Natural killer cell treated with Interleukin-12 subunit alpha and Interleukin-12 subunit beta and Interleukin-15 and Interleukin-18, amount 100 ng/mL, for 72 hours (primary cell): Measurements from ENCODE around the gene TMEM123. TPM values are rescaled to one million over a fixed set of nuclear protein-coding genes. Genes with fewer than 3 reads are reported as not detected.

Experiments used
- ATAC-seq, 2 donors: fragments of 150-1000 bp; cut with Tn5 transposase in 1 of 2; sonication (Bioruptor Pico), chemical (Tn5 transposase) in 1 of 2; 2 replicates each; pipeline ENCODE4 v1.10.0; 2021
- DNase-seq: peaks from one replicate; pipeline ENCODE4 v3.0.0; 2022; ENCODE audit warnings: low spot score
- H3K27ac Mint-ChIP-seq, 2 donors: 1 replicate in 1 of 2; 2 replicates in 1 of 2; pipeline ENCODE4 v1.8.0; 2022; ENCODE audit warnings: mixed read lengths in 2 of 2, mild to moderate bottlenecking in 1 of 2, moderate library complexity in 1 of 2
- H3K27me3 Mint-ChIP-seq, 2 donors: 1 replicate in 1 of 2; 2 replicates in 1 of 2; pipeline ENCODE4 v1.8.0; 2022; ENCODE audit warnings: mixed read lengths in 2 of 2
- H3K36me3 Mint-ChIP-seq: one replicate; pipeline ENCODE4 v1.8.0; 2022; ENCODE audit warnings: mixed read lengths
- H3K4me1 Mint-ChIP-seq, 2 donors: 1 replicate in 1 of 2; 2 replicates in 1 of 2; pipeline ENCODE4 v1.8.0; 2022; ENCODE audit warnings: low read depth in 2 of 2, mixed read lengths in 2 of 2, mild to moderate bottlenecking in 1 of 2
- H3K4me3 Mint-ChIP-seq: one replicate; pipeline ENCODE4 v1.8.0; 2022; ENCODE audit warnings: mixed read lengths
- H3K9me3 Mint-ChIP-seq: 2 replicates; pipeline ENCODE4 v1.8.0; 2022; ENCODE audit warnings: mixed read lengths
- total RNA-seq, 2 donors: library from RNA; stranded (reverse); gene quantifications; one replicate each; pipeline ENCODE4 v1.2.3, GENCODE V29; 2022

The TMEM123 gene
- total RNA-seq, result 10 to 100 TPM; 64.6 to 81.3 TPM

- DNase-seq (peak; percentile 90), ATAC-seq (peak; percentile 89 to 90)
- Mint-ChIP-seq H3K36me3 (peaks cover 13% of the 10 kb centered on the region), H3K9me3 (no peaks in the 10 kb centered on the region), H3K27me3 (peaks cover 0 to 6% of the 10 kb centered on the region in 2 donors), H3K27ac (peak within 1 kb of the TSS; percentile 86 to 92), H3K4me1 (peaks cover 51 to 63% of the 10 kb centered on the region in 2 donors), H3K4me3 (peak within 1 kb of the TSS; percentile 92)
Observed at GRCh38 chr11:102452461-102453301, at the start of gene TMEM123. Gene TMEM123, minus strand, starts transcription at chr11:102452765. Its CDS starts 142 bp downstream, at chr11:102452623.

GRCh38 chr11:102500829-102501228, 48.3 kb upstream of the TMEM123 start:
- H3K27ac Mint-ChIP-seq, result no peak overlapping the region
- no peaks in the 10 kb centered on the region for H3K4me1 Mint-ChIP-seq
- ATAC-seq (no peak), DNase-seq (no peak)
- peaks cover 28 to 50% of the 10 kb centered on the region in 2 donors for H3K27me3 Mint-ChIP-seq
- no peaks in the 10 kb centered on the region for H3K36me3 Mint-ChIP-seq
- H3K9me3 Mint-ChIP-seq, result no peaks in the 10 kb centered on the region
- no peak overlapping the region for H3K4me3 Mint-ChIP-seq

GRCh38 chr11:102499931-102500330, 47.4 kb upstream of the TMEM123 start:
- no peaks in the 10 kb centered on the region for H3K9me3 Mint-ChIP-seq
- H3K4me3 Mint-ChIP-seq, result no peak overlapping the region
- no peaks in the 10 kb centered on the region for H3K36me3 Mint-ChIP-seq
- H3K27me3 Mint-ChIP-seq, result peaks cover 28 to 53% of the 10 kb centered on the region in 2 donors
- no peak for ATAC-seq
- no peak overlapping the region for H3K27ac Mint-ChIP-seq
- DNase-seq, result no peak
- no peaks in the 10 kb centered on the region for H3K4me1 Mint-ChIP-seq

- no peaks in the 10 kb centered on the region for H3K36me3 Mint-ChIP-seq
- no peaks in the 10 kb centered on the region for H3K9me3 Mint-ChIP-seq
- H3K27me3 Mint-ChIP-seq, result peaks cover 27 to 51% of the 10 kb centered on the region in 2 donors
- H3K27ac Mint-ChIP-seq, result no peak overlapping the region
- H3K4me1 Mint-ChIP-seq, result no peaks in the 10 kb centered on the region
- no peak overlapping the region for H3K4me3 Mint-ChIP-seq
- DNase-seq (no peak), ATAC-seq (no peak)
Observed at GRCh38 chr11:102499151-102499550, 46.6 kb upstream of the TMEM123 start.

- no peak for ATAC-seq
- no peak for DNase-seq
- Mint-ChIP-seq H3K9me3 (no peaks in the 10 kb centered on the region), H3K27me3 (peaks cover 21 to 39% of the 10 kb centered on the region in 2 donors), H3K4me3 (no peak overlapping the region), H3K36me3 (no peaks in the 10 kb centered on the region), H3K4me1 (no peaks in the 10 kb centered on the region), H3K27ac (no peak overlapping the region)
Observed at GRCh38 chr11:102497061-102497460, 44.5 kb upstream of the TMEM123 start.

GRCh38 chr11:102495161-102496042, 42.8 kb upstream of the TMEM123 start:
- Mint-ChIP-seq H3K4me1 (no peaks in the 10 kb centered on the region), H3K9me3 (no peaks in the 10 kb centered on the region), H3K27ac (peak overlapping the region in 1 of 2 donors; percentile 32), H3K4me3 (no peak overlapping the region), H3K36me3 (no peaks in the 10 kb centered on the region), H3K27me3 (peaks cover 14 to 29% of the 10 kb centered on the region in 2 donors)
- ATAC-seq, result peak; percentile 59 to 76
- peak; percentile 67 for DNase-seq

- no peaks in the 10 kb centered on the region for H3K4me1 Mint-ChIP-seq
- H3K4me3 Mint-ChIP-seq, result no peak overlapping the region
- H3K27me3 Mint-ChIP-seq, result peaks cover 13 to 29% of the 10 kb centered on the region in 2 donors
- no peaks in the 10 kb centered on the region for H3K9me3 Mint-ChIP-seq
- DNase-seq (no peak), ATAC-seq (no peak)
- no peak overlapping the region for H3K27ac Mint-ChIP-seq
- H3K36me3 Mint-ChIP-seq, result no peaks in the 10 kb centered on the region
Observed at GRCh38 chr11:102494216-102494615, 41.7 kb upstream of the TMEM123 start.

GRCh38 chr11:102493524-102493923, 41.0 kb upstream of the TMEM123 start:
- Mint-ChIP-seq H3K9me3 (no peaks in the 10 kb centered on the region), H3K4me1 (no peaks in the 10 kb centered on the region), H3K4me3 (no peak overlapping the region), H3K27me3 (peaks cover 14 to 29% of the 10 kb centered on the region in 2 donors), H3K36me3 (no peaks in the 10 kb centered on the region), H3K27ac (no peak overlapping the region)
- ATAC-seq (no peak), DNase-seq (no peak)

GRCh38 chr11:102491969-102492368, 39.4 kb upstream of the TMEM123 start:
- Mint-ChIP-seq H3K36me3 (no peaks in the 10 kb centered on the region), H3K27ac (no peak overlapping the region), H3K4me3 (no peak overlapping the region), H3K9me3 (no peaks in the 10 kb centered on the region), H3K4me1 (no peaks in the 10 kb centered on the region), H3K27me3 (peaks cover 14 to 23% of the 10 kb centered on the region in 2 donors)
- no peak for ATAC-seq
- DNase-seq, result no peak

- peaks cover 10 to 12% of the 10 kb centered on the region in 2 donors for H3K27me3 Mint-ChIP-seq
- no peaks in the 10 kb centered on the region for H3K4me1 Mint-ChIP-seq
- DNase-seq (no peak), ATAC-seq (no peak)
- H3K36me3 Mint-ChIP-seq, result no peaks in the 10 kb centered on the region
- H3K27ac Mint-ChIP-seq, result no peak overlapping the region
- no peaks in the 10 kb centered on the region for H3K9me3 Mint-ChIP-seq
- no peak overlapping the region for H3K4me3 Mint-ChIP-seq
Observed at GRCh38 chr11:102489186-102490145, 36.9 kb upstream of the TMEM123 start.

GRCh38 chr11:102488208-102488607, 35.6 kb upstream of the TMEM123 start:
- Mint-ChIP-seq H3K36me3 (no peaks in the 10 kb centered on the region), H3K27ac (no peak overlapping the region), H3K4me3 (no peak overlapping the region), H3K4me1 (no peaks in the 10 kb centered on the region), H3K27me3 (peaks cover 10 to 20% of the 10 kb centered on the region in 2 donors), H3K9me3 (no peaks in the 10 kb centered on the region)
- ATAC-seq (peak in 1 of 2 donors; percentile 36), DNase-seq (no peak)

- H3K4me3 Mint-ChIP-seq, result no peak overlapping the region
- no peaks in the 10 kb centered on the region for H3K36me3 Mint-ChIP-seq
- H3K27ac Mint-ChIP-seq, result no peak overlapping the region
- H3K4me1 Mint-ChIP-seq, result no peaks in the 10 kb centered on the region
- ATAC-seq, result no peak
- no peaks in the 10 kb centered on the region for H3K9me3 Mint-ChIP-seq
- no peak for DNase-seq
- H3K27me3 Mint-ChIP-seq, result peaks cover 8 to 15% of the 10 kb centered on the region in 2 donors
Observed at GRCh38 chr11:102487214-102487613, 34.6 kb upstream of the TMEM123 start.

- DNase-seq (no peak), ATAC-seq (no peak)
- no peak overlapping the region for H3K27ac Mint-ChIP-seq
- no peaks in the 10 kb centered on the region for H3K36me3 Mint-ChIP-seq
- H3K27me3 Mint-ChIP-seq, result peaks cover 8 to 10% of the 10 kb centered on the region in 2 donors
- no peaks in the 10 kb centered on the region for H3K9me3 Mint-ChIP-seq
- H3K4me1 Mint-ChIP-seq, result no peaks in the 10 kb centered on the region
- no peak overlapping the region for H3K4me3 Mint-ChIP-seq
Observed at GRCh38 chr11:102486584-102486983, 34.0 kb upstream of the TMEM123 start.
